ENCODE measurements around the gene CPNE5.

CPNE5 gene

DNA sequence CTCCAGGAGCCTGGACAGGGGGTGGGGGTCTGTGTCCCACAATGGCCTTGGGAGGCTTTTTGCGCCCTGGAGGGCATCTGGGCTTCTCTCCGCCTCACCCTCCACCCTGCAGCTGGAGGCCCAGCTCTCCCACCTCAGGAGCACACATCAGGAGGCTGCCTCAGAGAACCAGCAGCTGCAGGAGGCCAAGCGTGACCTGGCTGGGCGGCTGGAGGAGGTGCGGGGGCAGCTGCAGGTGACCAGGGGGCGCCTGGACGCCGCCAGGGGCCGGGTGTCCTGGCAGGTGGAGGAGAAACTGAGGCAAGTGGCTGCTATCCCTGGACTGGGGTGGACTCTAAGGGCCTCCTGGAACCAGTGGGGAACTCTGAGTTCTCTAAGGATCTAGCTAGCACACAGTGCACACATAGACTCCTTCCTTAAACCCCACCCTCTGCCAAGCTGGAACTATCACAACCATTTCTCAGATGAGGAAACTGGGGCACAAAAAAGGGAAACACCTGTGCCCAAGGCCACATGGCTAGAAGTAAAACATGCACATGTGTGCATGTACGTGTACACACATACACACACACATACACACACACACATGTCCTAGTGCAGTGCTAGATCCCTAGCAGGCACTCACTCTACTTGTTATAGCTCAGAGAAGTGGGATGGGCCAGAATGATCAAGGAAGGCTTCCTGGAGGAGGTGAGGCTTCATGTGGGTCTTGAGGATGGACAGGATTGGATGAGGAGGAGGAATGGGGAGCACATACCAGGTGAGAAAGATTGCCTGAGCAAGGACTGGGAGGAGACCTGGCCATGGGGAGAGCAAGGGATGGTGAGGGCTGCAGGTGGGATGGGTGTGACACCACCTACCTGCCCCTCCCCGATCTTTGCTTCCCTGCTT, 118.7 kb downstream of the CPNE5 start:
- Histone ChIP-seq H3K4me3 (ENCODE audit: low read length) (no peak overlapping the region), H3K4me2 (ENCODE audit: low read length) (no peak overlapping the region), H3K36me3 (ENCODE audit: insufficient read depth, low read length) (no peaks in the 10 kb centered on the region), H3K4me1 (ENCODE audit: control insufficient read depth, insufficient read depth, low read length) (no peaks in the 10 kb centered on the region), H3K9ac (ENCODE audit: low read depth, low read length) (no peak overlapping the region), H3K9me3 (replicated peaks; ENCODE audit: low read length) (no peaks in the 10 kb centered on the region), H3K27me3 (ENCODE audit: control insufficient read depth, insufficient read depth, low read length) (peaks cover 30% of the 10 kb centered on the region)

DNA sequence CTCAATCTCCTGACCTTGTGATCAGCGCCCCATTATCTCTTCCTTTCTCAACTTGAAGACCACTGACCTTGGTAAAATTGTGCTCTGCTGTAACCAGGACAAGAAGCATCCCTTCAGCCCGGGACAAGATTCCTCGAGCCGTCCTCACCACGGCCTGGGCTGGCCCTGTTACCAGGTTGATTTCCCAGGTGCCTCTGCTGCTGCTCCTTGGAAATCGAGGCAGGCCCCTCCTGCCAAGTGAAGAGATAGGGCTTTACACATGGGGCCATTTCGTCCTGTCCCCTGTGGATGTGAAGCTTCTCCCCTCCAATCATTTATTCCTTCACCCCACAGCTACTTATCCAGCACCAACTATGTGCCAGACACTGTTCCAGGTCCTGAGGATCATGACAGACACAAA, 120.1 kb downstream of the CPNE5 start:
- H3K36me3 ChIP-seq (ENCODE audit: insufficient read depth, low read length), result no peaks in the 10 kb centered on the region
- no peak overlapping the region for H3K4me2 ChIP-seq (ENCODE audit: low read length)
- H3K4me3 ChIP-seq (ENCODE audit: low read length), result no peak overlapping the region
- peaks cover 31% of the 10 kb centered on the region for H3K27me3 ChIP-seq (ENCODE audit: control insufficient read depth, insufficient read depth, low read length)
- H3K9me3 ChIP-seq (replicated peaks; ENCODE audit: low read length), result no peaks in the 10 kb centered on the region
- no peaks in the 10 kb centered on the region for H3K4me1 ChIP-seq (ENCODE audit: control insufficient read depth, insufficient read depth, low read length)
- H3K9ac ChIP-seq (ENCODE audit: low read depth, low read length), result no peak overlapping the region

DNA sequence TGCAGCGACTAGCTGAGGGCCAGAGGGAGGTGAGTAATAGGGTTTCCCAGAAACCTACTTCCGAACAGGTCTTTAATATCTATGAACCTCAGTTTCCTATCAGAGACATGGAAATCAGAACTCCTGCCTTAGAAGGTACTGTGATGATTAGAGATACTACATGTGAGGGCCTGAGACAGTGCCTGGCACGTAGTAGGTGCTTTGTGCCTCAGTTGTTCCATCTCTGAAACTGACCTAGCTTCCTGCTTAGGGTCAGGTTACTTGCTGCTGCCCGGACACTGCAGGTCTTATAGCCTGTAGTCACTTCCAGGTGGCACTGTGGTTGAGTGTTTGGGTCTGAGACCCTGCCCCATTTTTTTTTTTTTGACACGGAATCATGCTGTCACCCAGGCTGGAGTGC, 120.7 kb downstream of the CPNE5 start:
- Histone ChIP-seq H3K9me3 (replicated peaks; ENCODE audit: low read length) (no peaks in the 10 kb centered on the region), H3K4me2 (ENCODE audit: low read length) (no peak overlapping the region), H3K9ac (ENCODE audit: low read depth, low read length) (no peak overlapping the region), H3K4me3 (ENCODE audit: low read length) (no peak overlapping the region), H3K36me3 (ENCODE audit: insufficient read depth, low read length) (no peaks in the 10 kb centered on the region), H3K4me1 (ENCODE audit: control insufficient read depth, insufficient read depth, low read length) (no peaks in the 10 kb centered on the region), H3K27me3 (ENCODE audit: control insufficient read depth, insufficient read depth, low read length) (peaks cover 31% of the 10 kb centered on the region)

DNA sequence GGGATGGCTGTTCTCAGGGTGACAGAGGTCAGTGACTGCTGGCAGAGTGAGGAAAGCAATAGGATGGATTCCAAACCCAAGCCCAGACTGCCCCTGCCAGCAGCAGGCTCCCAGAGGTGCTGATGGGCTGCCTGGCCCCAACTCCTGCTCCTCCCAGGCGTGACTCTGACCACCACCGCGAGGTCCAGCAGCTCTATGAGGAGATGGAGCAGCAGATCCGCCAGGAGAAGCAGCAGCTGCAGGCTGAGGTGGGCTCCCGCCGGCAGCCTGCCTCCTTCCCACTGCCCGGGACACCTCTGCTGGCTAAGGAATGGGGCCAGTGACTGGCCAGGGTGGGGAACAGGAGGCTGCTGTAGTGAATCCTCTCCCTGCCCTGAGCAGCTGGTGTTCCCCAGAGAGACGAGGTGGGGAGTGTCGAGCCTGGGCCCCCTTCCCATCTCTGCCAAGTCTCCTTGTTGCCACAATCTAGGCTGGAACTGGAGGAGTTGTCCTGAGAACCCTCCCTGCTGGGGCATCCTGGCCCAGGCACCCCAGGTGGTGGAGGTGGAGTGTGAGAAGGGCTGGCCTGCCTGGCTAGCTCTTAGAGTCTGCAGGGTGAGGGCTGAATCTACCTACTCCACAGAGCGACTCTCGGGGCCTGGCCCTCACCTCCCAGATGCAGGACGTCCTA, 121.2 kb downstream of the CPNE5 start:
- Histone ChIP-seq H3K27me3 (ENCODE audit: control insufficient read depth, insufficient read depth, low read length) (peaks cover 31% of the 10 kb centered on the region), H3K4me2 (ENCODE audit: low read length) (no peak overlapping the region), H3K4me1 (ENCODE audit: control insufficient read depth, insufficient read depth, low read length) (no peaks in the 10 kb centered on the region), H3K9ac (ENCODE audit: low read depth, low read length) (no peak overlapping the region), H3K4me3 (ENCODE audit: low read length) (no peak overlapping the region), H3K36me3 (ENCODE audit: insufficient read depth, low read length) (no peaks in the 10 kb centered on the region), H3K9me3 (replicated peaks; ENCODE audit: low read length) (no peaks in the 10 kb centered on the region)

DNA sequence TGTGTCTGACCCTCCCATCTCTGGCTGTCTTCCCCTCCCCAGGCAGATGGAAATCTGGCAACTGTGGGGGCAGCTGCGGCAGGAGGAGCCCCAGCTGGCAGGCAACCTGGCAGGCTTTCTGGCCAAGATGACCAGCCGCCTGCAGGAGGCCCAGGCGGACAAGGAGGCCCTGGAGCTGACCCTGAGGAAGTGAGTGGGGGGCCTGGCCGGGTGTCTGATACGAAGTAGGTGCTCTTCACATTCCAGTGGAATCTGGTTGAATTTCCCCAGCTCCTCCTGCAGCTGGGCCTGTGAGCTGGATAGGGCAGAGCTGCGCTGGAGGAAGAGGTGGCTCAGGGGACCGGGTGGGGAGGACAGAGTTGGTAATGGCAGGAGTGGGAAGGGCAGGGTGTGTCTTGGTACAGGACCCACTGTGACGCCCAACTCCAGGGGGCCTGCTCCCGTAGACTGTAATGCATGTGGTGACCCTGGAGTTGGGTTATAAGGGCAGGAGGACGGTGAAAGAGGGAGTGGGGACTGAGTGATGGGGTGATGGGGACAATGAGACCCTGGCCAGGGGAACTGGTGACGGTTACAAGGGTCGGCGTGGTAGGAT, 121.9 kb downstream of the CPNE5 start:
- no peak overlapping the region for H3K4me2 ChIP-seq (ENCODE audit: low read length)
- no peaks in the 10 kb centered on the region for H3K4me1 ChIP-seq (ENCODE audit: control insufficient read depth, insufficient read depth, low read length)
- H3K9me3 ChIP-seq (replicated peaks; ENCODE audit: low read length), result no peaks in the 10 kb centered on the region
- no peak overlapping the region for H3K4me3 ChIP-seq (ENCODE audit: low read length)
- no peak overlapping the region for H3K9ac ChIP-seq (ENCODE audit: low read depth, low read length)
- H3K36me3 ChIP-seq (ENCODE audit: insufficient read depth, low read length), result no peaks in the 10 kb centered on the region
- peaks cover 31% of the 10 kb centered on the region for H3K27me3 ChIP-seq (ENCODE audit: control insufficient read depth, insufficient read depth, low read length)

- H3K4me3 ChIP-seq (ENCODE audit: low read length), result no peak overlapping the region
- H3K9me3 ChIP-seq (replicated peaks; ENCODE audit: low read length), result no peaks in the 10 kb centered on the region
- H3K4me1 ChIP-seq (ENCODE audit: control insufficient read depth, insufficient read depth, low read length), result no peaks in the 10 kb centered on the region
- H3K4me2 ChIP-seq (ENCODE audit: low read length), result no peak overlapping the region
- peaks cover 31% of the 10 kb centered on the region for H3K27me3 ChIP-seq (ENCODE audit: control insufficient read depth, insufficient read depth, low read length)
- no peaks in the 10 kb centered on the region for H3K36me3 ChIP-seq (ENCODE audit: insufficient read depth, low read length)
- H3K9ac ChIP-seq (ENCODE audit: low read depth, low read length), result no peak overlapping the region
These were observed 122.7 kb downstream of the CPNE5 start for GRCh38 chr6:36716476-36717093.

DNA sequence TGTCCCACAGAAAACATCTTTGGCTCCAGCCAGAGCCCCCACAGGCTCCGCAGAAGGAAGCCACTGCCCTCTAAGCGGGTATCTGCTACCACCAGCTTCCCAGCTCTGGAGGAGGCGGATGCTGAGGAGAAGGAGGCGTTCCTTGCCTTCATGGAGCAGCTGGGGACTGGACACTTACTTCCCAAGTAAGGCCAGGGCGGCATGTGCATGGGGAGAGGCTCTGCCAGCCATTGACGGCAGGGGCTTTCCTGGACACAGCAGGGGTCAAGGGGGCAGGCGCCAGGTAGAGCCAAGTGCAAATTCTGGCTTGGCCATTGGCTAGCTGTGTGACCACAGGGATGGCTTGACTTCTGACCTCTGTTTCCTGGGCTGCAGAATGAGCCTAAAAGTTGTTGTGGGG, 123.8 kb downstream of the CPNE5 start:
- Histone ChIP-seq H3K4me3 (ENCODE audit: low read length) (no peak overlapping the region), H3K4me2 (ENCODE audit: low read length) (no peak overlapping the region), H3K9me3 (replicated peaks; ENCODE audit: low read length) (no peaks in the 10 kb centered on the region), H3K9ac (ENCODE audit: low read depth, low read length) (no peak overlapping the region), H3K36me3 (ENCODE audit: insufficient read depth, low read length) (no peaks in the 10 kb centered on the region), H3K4me1 (ENCODE audit: control insufficient read depth, insufficient read depth, low read length) (no peaks in the 10 kb centered on the region), H3K27me3 (ENCODE audit: control insufficient read depth, insufficient read depth, low read length) (peaks cover 31% of the 10 kb centered on the region)

- Histone ChIP-seq H3K4me3 (ENCODE audit: low read length) (no peak overlapping the region), H3K9ac (ENCODE audit: low read depth, low read length) (no peak overlapping the region), H3K4me2 (ENCODE audit: low read length) (no peak overlapping the region), H3K4me1 (ENCODE audit: control insufficient read depth, insufficient read depth, low read length) (no peaks in the 10 kb centered on the region), H3K27me3 (ENCODE audit: control insufficient read depth, insufficient read depth, low read length) (peaks cover 31% of the 10 kb centered on the region), H3K9me3 (replicated peaks; ENCODE audit: low read length) (no peaks in the 10 kb centered on the region), H3K36me3 (ENCODE audit: insufficient read depth, low read length) (no peaks in the 10 kb centered on the region)
These were observed 124.7 kb downstream of the CPNE5 start for GRCh38 chr6:36714511-36714910.

- Histone ChIP-seq H3K4me3 (ENCODE audit: low read length) (no peak overlapping the region), H3K27me3 (ENCODE audit: control insufficient read depth, insufficient read depth, low read length) (peaks cover 25% of the 10 kb centered on the region), H3K9ac (ENCODE audit: low read depth, low read length) (no peak overlapping the region), H3K4me2 (ENCODE audit: low read length) (no peak overlapping the region), H3K9me3 (replicated peaks; ENCODE audit: low read length) (no peaks in the 10 kb centered on the region), H3K36me3 (ENCODE audit: insufficient read depth, low read length) (no peaks in the 10 kb centered on the region), H3K4me1 (ENCODE audit: control insufficient read depth, insufficient read depth, low read length) (no peaks in the 10 kb centered on the region)
These were observed 125.4 kb downstream of the CPNE5 start for GRCh38 chr6:36713846-36714245.

- H3K4me3 ChIP-seq (ENCODE audit: low read length), result no peak overlapping the region
- H3K36me3 ChIP-seq (ENCODE audit: insufficient read depth, low read length), result no peaks in the 10 kb centered on the region
- no peak overlapping the region for H3K4me2 ChIP-seq (ENCODE audit: low read length)
- H3K9me3 ChIP-seq (replicated peaks; ENCODE audit: low read length), result no peaks in the 10 kb centered on the region
- H3K4me1 ChIP-seq (ENCODE audit: control insufficient read depth, insufficient read depth, low read length), result no peaks in the 10 kb centered on the region
- peaks cover 18% of the 10 kb centered on the region for H3K27me3 ChIP-seq (ENCODE audit: control insufficient read depth, insufficient read depth, low read length)
- H3K9ac ChIP-seq (ENCODE audit: low read depth, low read length), result no peak overlapping the region
These were observed 126.4 kb downstream of the CPNE5 start for GRCh38 chr6:36712816-36713215.

DNA sequence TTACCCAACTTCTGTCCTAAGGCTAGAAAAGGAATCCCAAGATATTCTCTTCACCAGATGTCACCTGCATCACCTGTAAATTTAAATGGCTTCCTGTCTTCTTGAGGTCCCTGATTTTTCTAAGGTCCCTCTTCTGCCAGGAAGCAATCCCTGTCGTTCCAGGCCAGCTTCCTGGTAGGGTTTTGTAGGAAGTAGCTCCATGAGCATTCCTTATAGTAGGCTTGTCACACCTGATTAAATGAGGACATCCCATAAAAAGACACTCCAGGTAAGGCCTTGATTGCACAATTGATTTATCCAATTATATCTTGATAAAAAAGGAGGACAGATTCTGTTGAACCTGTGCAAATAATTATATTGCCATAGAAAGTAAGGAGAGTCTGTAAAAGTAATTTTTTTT, 132.9 kb downstream of the CPNE5 start:
- Histone ChIP-seq H3K27me3 (ENCODE audit: control insufficient read depth, insufficient read depth, low read length) (no peaks in the 10 kb centered on the region), H3K4me1 (ENCODE audit: control insufficient read depth, insufficient read depth, low read length) (peaks cover 5% of the 10 kb centered on the region), H3K4me3 (ENCODE audit: low read length) (no peak overlapping the region), H3K36me3 (ENCODE audit: insufficient read depth, low read length) (no peaks in the 10 kb centered on the region), H3K9ac (ENCODE audit: low read depth, low read length) (no peak overlapping the region), H3K9me3 (replicated peaks; ENCODE audit: low read length) (no peaks in the 10 kb centered on the region), H3K4me2 (ENCODE audit: low read length) (no peak overlapping the region)
